Mammary epithelial cell (primary cell): ENCODE results near the gene DAO.

Experiments used
- CTCF ChIP-seq, 2 donors: IDR thresholded peaks in 1 of 2; conservative IDR thresholded peaks in 1 of 2; 2 replicates each; pipeline ENCODE4 v1.5.1; 2011 to 2012; ENCODE audit warnings: inconsistent platforms in 2 of 2, low read length in 2 of 2, mild to moderate bottlenecking in 2 of 2, control low read depth in 1 of 2, low read depth in 1 of 2; ENCODE audit not compliant: insufficient read depth in 1 of 2; ENCODE audit errors: extremely low read depth in 1 of 2
- EZH2 ChIP-seq: IDR thresholded peaks from 2 replicates; pipeline ENCODE4 v1.6.1; 2012; ENCODE audit warnings: low read length, inconsistent platforms, borderline replicate concordance

GRCh38 chr12:108852674-108853309 is 27.1 kb upstream of the DAO start:
- TF ChIP-seq CTCF (conservative IDR thresholded peaks at IDR 0.05 in 1 of 2, IDR thresholded peaks at IDR 0.05 in 1 of 2; ENCODE audit: extremely low read depth in 1 of 2, insufficient read depth in 1 of 2, low read depth in 1 of 2, low read length in 2 of 2) (no peak), EZH2 (no peak)
